NOMO-1 treated with dmso at 0.1 percent for 144 hours (cell line): ENCODE results near the gene SCN2B.

Source experiments
- DNase-seq: peaks from one replicate; lab custom pipeline; 2025; ENCODE audit not compliant: unreplicated experiment; lab: John Stamatoyannopoulos, UW

The SCN2B gene, protein sequence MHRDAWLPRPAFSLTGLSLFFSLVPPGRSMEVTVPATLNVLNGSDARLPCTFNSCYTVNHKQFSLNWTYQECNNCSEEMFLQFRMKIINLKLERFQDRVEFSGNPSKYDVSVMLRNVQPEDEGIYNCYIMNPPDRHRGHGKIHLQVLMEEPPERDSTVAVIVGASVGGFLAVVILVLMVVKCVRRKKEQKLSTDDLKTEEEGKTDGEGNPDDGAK

DNA sequence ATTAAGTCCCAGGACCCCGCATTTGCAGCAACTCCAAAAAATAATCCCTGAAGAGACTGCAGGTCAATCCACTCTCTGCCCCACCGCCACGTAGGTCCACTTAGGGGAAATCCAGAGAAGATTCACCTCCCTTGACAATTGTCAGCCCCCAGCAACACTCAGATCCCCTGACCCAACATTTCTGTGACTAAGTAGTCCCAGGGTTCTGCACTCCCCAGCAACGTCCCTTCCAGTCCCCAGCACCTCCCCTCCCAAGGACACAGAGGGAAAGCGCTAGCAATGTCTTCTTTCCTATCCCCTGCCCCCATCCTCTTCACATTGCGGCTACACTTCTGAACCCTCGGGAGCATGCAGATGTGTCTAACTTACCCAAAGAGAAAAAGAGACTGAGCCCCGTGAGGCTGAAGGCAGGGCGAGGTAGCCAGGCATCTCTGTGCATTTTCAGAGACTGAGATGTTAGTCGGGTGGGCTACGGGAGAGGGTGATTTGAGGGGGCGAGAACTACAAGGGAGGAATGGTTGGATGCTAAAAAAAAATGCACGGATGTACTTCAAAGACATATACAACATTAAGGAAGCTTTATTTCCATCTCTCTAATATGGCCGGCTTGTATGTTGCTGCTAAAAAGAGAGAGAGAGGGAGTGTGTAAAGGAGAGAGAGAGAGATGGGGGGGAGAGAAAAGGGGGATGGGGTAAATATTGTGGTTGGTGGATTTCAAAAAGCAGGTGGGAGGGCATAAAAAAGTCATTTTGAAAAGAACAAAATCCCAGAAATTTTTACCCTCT lies at the start of gene SCN2B:
Gene SCN2B, minus strand, starts transcription at position 647 of the 785 bp plus-strand sequence. Its CDS starts 208 bp downstream, at position 439.
- DNase-seq = no peak

DNA sequence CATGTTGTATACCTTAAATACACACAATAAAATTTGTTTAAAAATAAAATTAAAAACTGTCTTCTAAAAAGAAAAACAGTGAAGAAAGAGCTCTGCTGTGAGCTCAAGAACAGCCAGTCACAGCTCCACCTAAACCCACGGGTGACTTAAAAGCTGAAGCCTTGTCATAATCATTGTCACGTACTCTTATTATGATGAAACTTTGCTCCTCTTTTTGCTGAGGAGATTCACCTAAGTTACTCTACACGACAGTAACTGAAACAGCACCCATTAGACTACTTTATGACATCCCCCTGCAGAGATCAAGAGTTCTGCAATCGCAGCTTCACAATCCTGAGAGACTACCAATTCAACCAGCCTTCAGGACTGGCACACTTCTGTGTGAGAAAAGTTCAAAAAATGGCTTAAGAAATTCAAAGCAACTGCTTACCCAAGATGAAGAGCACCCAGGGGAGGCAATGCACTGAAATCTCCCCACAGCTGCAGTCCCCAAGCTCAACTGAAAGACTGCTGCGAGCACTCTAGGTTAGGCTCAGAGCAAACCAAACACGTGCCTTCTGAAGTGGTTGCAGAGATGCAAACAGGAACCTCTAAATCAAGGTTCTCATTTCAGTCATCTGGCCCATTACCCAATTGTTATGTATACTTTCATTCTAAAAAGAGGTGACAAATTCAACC lies 48.2 kb upstream of the SCN2B start, which contains the start of gene JAML:
Gene JAML, minus strand, starts transcription at position 501 of the 678 bp plus-strand sequence. CDS start 10,145 bp downstream, outside the sequence.
- DNase-seq = no peak

DNA sequence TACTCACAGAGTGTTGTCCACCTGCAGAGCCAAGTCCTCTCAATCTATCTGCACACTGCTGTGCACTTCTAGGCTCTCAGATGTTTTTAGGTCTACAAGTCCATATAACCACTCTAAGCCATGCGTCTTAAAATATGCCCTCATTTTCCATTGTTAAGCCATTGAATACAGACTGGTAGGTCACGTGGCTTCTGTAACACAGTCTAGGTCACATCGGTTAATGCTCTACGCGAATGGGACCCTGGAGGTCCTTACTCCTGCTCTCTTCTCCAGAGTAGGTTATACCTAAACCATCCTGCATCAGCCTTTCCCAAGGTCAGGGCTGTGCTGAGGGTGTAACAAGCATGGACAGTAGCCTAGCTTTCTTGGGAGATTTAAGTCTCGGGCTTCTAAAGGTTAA lies 47.6 kb upstream of the SCN2B start:
- no peak for DNase-seq

DNA sequence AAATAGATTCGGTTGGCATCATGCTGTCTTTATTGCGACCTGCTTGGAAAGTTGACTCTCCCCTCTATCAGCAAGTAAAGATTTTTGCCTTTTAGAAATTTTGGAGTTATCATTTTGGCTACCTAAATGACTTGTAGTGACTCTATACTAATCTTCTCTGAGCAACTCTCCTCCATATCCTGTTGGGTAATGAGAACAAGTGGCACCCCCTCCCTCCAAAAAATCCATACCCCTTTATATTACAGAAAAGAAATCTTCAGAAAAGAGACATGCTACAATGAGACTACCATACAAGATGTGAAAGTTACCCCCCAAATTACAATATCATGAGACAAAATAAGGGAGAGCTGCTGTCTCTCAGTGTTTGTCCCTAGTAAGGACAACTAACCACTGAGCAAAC lies 47.1 kb upstream of the SCN2B start:
- DNase-seq = no peak

- DNase-seq = no peak
Observed at GRCh38 chr11:118222437-118222836, 46.0 kb upstream of the SCN2B start.

DNA sequence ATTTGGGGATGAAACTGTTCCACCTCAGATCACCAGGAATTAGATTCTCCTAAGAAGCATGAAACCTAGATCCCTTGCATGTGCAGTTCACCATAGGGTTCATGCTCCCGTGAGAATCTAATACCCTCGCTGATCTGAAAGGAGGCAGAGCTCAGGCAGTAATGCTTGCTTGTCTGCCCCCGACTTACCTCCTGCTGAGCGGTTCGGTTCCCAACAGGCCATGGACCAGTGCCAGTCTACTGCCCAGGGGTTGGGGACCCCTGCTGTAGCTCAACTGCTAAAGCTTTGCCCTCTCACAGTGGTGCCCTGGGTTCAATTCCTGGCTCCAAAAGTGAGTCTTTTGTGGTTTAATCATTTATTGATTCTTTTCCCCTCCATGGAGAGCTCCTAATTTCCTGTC lies 45.0 kb upstream of the SCN2B start:
- no peak for DNase-seq

GRCh38 chr11:118219732-118220131 lies 43.3 kb upstream of the SCN2B start:
- no peak for DNase-seq

DNA sequence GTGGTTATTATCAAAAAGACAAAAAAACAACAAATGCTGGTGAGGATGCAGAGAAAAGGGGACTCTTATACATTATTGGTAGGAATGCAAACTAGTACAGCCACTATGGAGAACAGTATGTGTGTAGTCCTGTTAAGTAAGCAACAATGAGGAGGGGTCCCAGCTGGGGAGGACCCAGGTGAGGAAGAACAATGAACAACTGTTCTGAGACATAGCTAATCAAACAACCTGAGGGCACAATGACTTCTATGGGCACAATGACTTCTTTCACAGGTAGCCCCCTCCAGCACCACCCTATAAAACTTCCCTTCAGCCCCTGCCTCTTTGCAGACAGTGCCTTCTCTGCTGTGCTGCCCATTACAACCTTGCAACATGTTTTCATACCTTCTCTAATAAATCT lies 42.8 kb upstream of the SCN2B start:
- DNase-seq = no peak

- DNase-seq = no peak
Observed at GRCh38 chr11:118217575-118217974, 41.1 kb upstream of the SCN2B start.

GRCh38 chr11:118216621-118217481 lies 40.4 kb upstream of the SCN2B start:
- no peak for DNase-seq

- no peak for DNase-seq
Observed at GRCh38 chr11:118215765-118216164, 39.3 kb upstream of the SCN2B start.

GRCh38 chr11:118215262-118215661 lies 38.8 kb upstream of the SCN2B start:
- DNase-seq = no peak

- peak; percentile 89 for DNase-seq
Observed at GRCh38 chr11:118214210-118214914, 37.9 kb upstream of the SCN2B start.

DNA sequence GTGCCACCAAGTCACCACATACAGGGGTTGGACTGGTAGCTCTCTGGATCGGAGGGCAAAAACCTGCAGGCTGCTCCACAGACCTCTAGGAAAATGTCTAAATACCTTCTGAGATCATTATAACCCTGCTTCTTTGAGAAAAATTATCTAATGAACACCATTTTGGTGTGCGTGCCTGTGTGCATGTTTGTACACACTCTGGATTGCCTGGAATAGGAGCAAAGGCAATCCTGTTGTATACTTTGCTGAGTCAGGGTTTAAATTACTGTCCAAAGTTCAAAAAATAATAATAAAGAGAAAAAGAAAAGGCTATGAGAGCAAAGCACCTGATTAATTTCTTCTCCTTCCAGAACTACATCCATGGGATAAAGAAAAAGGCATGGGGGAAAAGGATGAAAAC lies 37.3 kb upstream of the SCN2B start:
- DNase-seq = no peak

DNA sequence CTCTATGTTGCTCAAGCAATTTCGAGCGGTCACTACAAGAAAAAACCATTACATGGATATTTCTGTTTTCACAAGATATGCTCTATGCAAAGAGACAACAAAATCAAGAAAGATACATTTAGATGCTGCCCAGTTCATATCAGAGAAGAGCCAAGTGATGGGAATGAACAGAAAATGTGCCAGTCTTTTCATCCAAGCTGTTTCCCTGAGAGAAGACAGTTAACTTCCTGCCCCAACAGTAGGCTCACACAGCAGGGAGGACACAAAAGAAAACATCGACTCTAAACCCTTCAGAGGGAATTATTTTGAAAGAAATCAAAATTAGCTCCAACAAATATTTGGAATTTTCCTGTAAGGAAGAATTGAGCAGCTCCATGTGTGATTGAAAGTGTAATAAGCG lies 36.8 kb upstream of the SCN2B start:
- no peak for DNase-seq

DNA sequence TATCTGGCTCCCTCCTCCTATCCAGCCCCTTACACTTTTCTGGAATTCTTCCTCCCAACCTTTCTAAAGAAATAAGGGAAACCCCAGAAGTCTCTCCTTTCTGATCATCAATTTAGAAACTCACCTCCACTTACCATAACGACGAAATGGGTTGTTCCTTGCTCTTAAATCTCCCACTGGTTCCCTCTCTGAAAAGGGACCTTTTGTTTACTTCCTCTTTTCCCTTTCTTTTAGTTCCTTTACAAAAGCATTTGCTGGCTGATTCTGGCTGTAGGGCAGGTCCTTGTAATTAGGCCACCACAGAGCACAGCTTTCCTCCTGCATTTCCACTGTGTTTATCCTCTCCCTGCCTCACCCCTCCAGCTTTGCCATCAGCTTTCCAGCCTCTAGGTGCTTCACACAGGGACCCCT lies 36.3 kb upstream of the SCN2B start:
- DNase-seq = no peak

GRCh38 chr11:118212131-118212725 lies 35.8 kb upstream of the SCN2B start:
- peak; percentile 57 for DNase-seq

DNA sequence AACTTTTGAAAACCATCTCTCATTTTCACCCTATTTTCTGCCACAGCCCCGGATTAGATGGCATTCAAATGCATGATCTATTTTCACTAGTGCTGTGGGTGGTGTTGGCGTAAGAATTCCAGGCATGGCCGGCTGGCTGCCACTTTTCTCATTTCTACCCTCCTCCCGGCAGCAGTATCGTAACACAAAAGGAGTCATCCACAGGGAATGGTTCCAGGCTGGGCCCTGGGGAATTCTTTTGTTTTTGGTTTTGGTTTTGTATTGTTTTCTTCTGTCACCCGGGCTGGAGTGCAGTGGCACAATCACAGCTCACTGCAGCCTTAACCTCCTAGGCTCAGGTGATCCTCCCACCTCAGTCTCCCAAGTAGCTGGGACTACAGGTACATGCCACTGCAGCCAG lies 34.6 kb upstream of the SCN2B start:
- DNase-seq = no peak

DNA sequence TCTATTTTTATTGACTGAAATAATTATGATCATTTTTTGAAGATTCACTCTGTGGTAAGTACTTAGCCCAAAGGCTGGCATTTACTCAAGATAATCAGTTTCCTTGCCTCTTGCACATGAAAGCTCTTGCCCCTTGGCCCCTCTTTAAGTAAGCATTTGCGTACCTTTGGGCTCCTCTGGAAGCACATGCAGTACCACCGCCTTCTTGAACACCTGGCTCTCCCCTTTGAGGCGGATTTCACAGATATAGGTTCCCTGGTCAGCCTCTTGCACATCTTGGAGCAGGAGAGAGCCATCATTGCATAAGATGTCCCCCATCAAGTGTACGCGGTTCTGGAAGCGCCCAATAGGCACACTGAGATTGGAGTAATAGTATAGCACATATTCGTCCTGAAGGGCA lies 33.9 kb upstream of the SCN2B start:
- DNase-seq = no peak

GRCh38 chr11:118209033-118209432 lies 32.6 kb upstream of the SCN2B start:
- no peak for DNase-seq
